Lung (tissue), 4 donors: ENCODE data around the gene BBX. TPM values are rescaled to one million over a fixed set of nuclear protein-coding genes. Genes with fewer than 3 reads are reported as not detected.

Experiments
- polyA plus RNA-seq, 2 donors: library from polyadenylated mRNA; stranded (reverse); fragments of 200-250 nt; gene quantifications; one replicate each; pipeline ENCODE4 v1.2.1, GENCODE V29; 2013
- total RNA-seq, 2 donors: library from RNA; depleted of rRNA in 1 of 2; stranded (reverse); fragments of >200 nt in 1 of 2; gene quantifications; one replicate each; pipeline ENCODE4 v1.2.1, GENCODE V29; 2014 to 2021
- donor health status: Bipolar disorder and iron deficiency.
- donor health status: healthy.
- donor health status: DM: yes; HTN: yes; CAD: no.

BBX gene
- total and polyA plus RNA-seq, 4 donors, result 6.3 to 93.3 (median 25.1) TPM

Other genes with a start within 250 kb of the BBX start
- not detected for gene CCDC54, start 145.5 kb upstream of the BBX start, total RNA-seq
- not detected for gene CCDC54, start 145.5 kb upstream of the BBX start, polyA plus RNA-seq